ENCODE data around the gene KRT80. TPM values are rescaled to one million over a fixed set of nuclear protein-coding genes. Genes with fewer than 3 reads are reported as not detected.

Gene KRT80
- polyA plus RNA-seq, 3 donors: 0.18 to 0.52 (median 0.37) TPM

DNA sequence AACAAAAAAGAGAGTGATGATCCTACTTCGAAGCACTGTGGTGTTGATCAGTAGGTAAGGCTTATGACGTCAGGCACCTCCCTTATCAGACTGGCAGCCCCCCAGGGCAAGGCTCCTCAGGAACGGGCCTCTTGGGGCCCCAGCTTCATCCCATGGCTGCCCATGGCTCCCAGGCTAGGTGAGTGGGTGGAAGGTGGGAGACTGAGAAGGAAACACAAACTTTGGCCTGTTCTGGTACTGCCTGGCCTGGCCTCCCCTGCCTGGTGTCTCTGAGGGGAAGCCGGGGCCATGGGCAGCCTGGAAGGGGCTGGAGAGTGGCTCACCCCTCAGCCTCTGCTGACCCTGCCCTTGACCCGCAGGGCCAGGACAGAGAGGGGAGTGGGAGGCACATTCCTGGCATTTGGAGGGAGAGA is 38.9 kb downstream of the KRT80 start:
- Mint-ChIP-seq H3K27ac (no peak overlapping the region), H3K36me3 (peaks cover 2 to 3% of the 10 kb centered on the region in 2 donors), H3K9me3 (no peaks in the 10 kb centered on the region), H3K4me3 (peak overlapping the region in 1 of 2 donors; percentile 26), H3K27me3 (ENCODE audit: low read depth in 3 of 3) (peaks cover 17 to 25% (median 18%) of the 10 kb centered on the region in 3 donors), H3K4me1 (peaks cover 8% of the 10 kb centered on the region)
- Histone ChIP-seq H3K27me3 (ENCODE audit: control insufficient read depth in 2 of 2, insufficient read depth in 2 of 2, low read length in 2 of 2) (peaks cover 0 to 13% of the 10 kb centered on the region in 2 donors), H3K27ac (ENCODE audit: low read depth in 1 of 2, low read length in 2 of 2) (no peak overlapping the region), H4K20me1 (ENCODE audit: insufficient read depth, low read length) (no peaks in the 10 kb centered on the region), H3K4me2 (replicated peaks; ENCODE audit: extremely low read depth, low read length, poor library complexity, severe bottlenecking) (no peak overlapping the region), H3K79me2 (ENCODE audit: insufficient read depth, low read length) (no peaks in the 10 kb centered on the region), H3K9ac (ENCODE audit: insufficient read depth, low read length, poor library complexity, severe bottlenecking) (no peak overlapping the region), H3K4me3 (replicated peaks in 1 of 3; ENCODE audit: low read depth in 2 of 3, low read length in 3 of 3) (no peak overlapping the region), H3K4me1 (ENCODE audit: control insufficient read depth in 1 of 2, insufficient read depth in 2 of 2, low read length in 2 of 2) (peaks cover 3 to 17% of the 10 kb centered on the region in 2 donors), H2AFZ (ENCODE audit: insufficient read depth, low read depth, low read length, poor library complexity, severe bottlenecking) (no peak overlapping the region), H3K9me3 (replicated peaks in 1 of 2; ENCODE audit: control insufficient read depth in 1 of 2, insufficient read depth in 1 of 2, low read length in 2 of 2) (no peaks in the 10 kb centered on the region), H3K36me3 (replicated peaks in 1 of 2; ENCODE audit: control insufficient read depth in 1 of 2, insufficient read depth in 2 of 2, low read length in 2 of 2) (no peaks in the 10 kb centered on the region)
- DNase-seq: no peak
- WGBS (ENCODE audit: insufficient coverage): 91% methylated on average over 5 of the region's 5 CpGs
- intact Hi-C loops (cut with micrococcal nuclease): loop anchor here (2.0 to 10.0 kb wide), 2 partner anchors 722 to 726 kb away; no protein-coding TSS in a partner anchor
- TF ChIP-seq CTCF (IDR thresholded peaks at IDR 0.05): no peak

- peak; percentile 55 to 74 (median 72) for DNase-seq
- Histone ChIP-seq H3K9ac (ENCODE audit: insufficient read depth, low read length, poor library complexity, severe bottlenecking) (peak overlapping the region; percentile 36), H3K9me3 (replicated peaks in 1 of 2; ENCODE audit: control insufficient read depth in 1 of 2, insufficient read depth in 1 of 2, low read length in 2 of 2) (no peaks in the 10 kb centered on the region), H3K79me2 (ENCODE audit: insufficient read depth, low read length) (no peaks in the 10 kb centered on the region), H2AFZ (ENCODE audit: insufficient read depth, low read depth, low read length, poor library complexity, severe bottlenecking) (peak overlapping the region; percentile 67), H3K4me3 (replicated peaks in 1 of 3; ENCODE audit: low read depth in 2 of 3, low read length in 3 of 3) (peak overlapping the region in 1 of 3 experiments; percentile 40), H3K4me2 (replicated peaks; ENCODE audit: extremely low read depth, low read length, poor library complexity, severe bottlenecking) (peak overlapping the region; percentile 55), H4K20me1 (ENCODE audit: insufficient read depth, low read length) (no peaks in the 10 kb centered on the region), H3K27ac (ENCODE audit: low read depth in 1 of 2, low read length in 2 of 2) (no peak overlapping the region), H3K27me3 (ENCODE audit: control insufficient read depth in 2 of 2, insufficient read depth in 2 of 2, low read length in 2 of 2) (peaks cover 0 to 13% of the 10 kb centered on the region in 2 donors), H3K36me3 (replicated peaks in 1 of 2; ENCODE audit: control insufficient read depth in 1 of 2, insufficient read depth in 2 of 2, low read length in 2 of 2) (no peaks in the 10 kb centered on the region), H3K4me1 (ENCODE audit: control insufficient read depth in 1 of 2, insufficient read depth in 2 of 2, low read length in 2 of 2) (peaks cover 8 to 25% of the 10 kb centered on the region in 2 donors)
- intact Hi-C loops (cut with micrococcal nuclease): loop anchor here (2.0 to 10.0 kb wide), 2 partner anchors 723 to 727 kb away; no protein-coding TSS in a partner anchor
- 11% methylated on average over 51 of the region's 63 CpGs for WGBS (ENCODE audit: insufficient coverage)
- Mint-ChIP-seq H3K27ac (peak overlapping the region in 1 of 7 donors; percentile 0), H3K4me1 (peaks cover 15% of the 10 kb centered on the region), H3K36me3 (peaks cover 2 to 3% of the 10 kb centered on the region in 2 donors), H3K4me3 (peak overlapping the region; percentile 50 to 67), H3K9me3 (no peaks in the 10 kb centered on the region), H3K27me3 (ENCODE audit: low read depth in 3 of 3) (peaks cover 17 to 25% (median 18%) of the 10 kb centered on the region in 3 donors)
- TF ChIP-seq CTCF (IDR thresholded peaks at IDR 0.05): peak; percentile 98
Measured at GRCh38 chr12:52151837-52152783, 39.7 kb downstream of the KRT80 start.
